HG03520 (cell line): ENCODE measurements around the gene ID4.

Experiments
- ATAC-seq: cut with Tn5 transposase; IDR thresholded peaks from one replicate; pipeline ENCODE4 v1.9.1; 2021; ENCODE audit warnings: mild to moderate bottlenecking, moderate library complexity; ENCODE audit not compliant: unreplicated experiment

ID4 gene

GRCh38 chr6:19857139-19857538 is 20.0 kb downstream of the ID4 start:
- ATAC-seq = no peak

GRCh38 chr6:19857703-19858102 is 20.5 kb downstream of the ID4 start:
- no peak for ATAC-seq

GRCh38 chr6:19860235-19860877 is 23.2 kb downstream of the ID4 start:
- no peak for ATAC-seq

GRCh38 chr6:19864285-19864684 is 27.1 kb downstream of the ID4 start:
- ATAC-seq = no peak

GRCh38 chr6:19865178-19865577 is 28.0 kb downstream of the ID4 start:
- ATAC-seq = no peak

GRCh38 chr6:19866173-19866984 is 29.2 kb downstream of the ID4 start:
- no peak for ATAC-seq

GRCh38 chr6:19866985-19867627 is 29.9 kb downstream of the ID4 start:
- ATAC-seq = no peak

- no peak for ATAC-seq
Measured at GRCh38 chr6:19869464-19869863, 32.3 kb downstream of the ID4 start.

GRCh38 chr6:19870322-19870721 is 33.2 kb downstream of the ID4 start:
- no peak for ATAC-seq

- ATAC-seq = no peak
Measured at GRCh38 chr6:19873031-19873430, 35.9 kb downstream of the ID4 start.

- ATAC-seq = no peak
Measured at GRCh38 chr6:19876672-19877071, 39.5 kb downstream of the ID4 start.

GRCh38 chr6:19879663-19880062 is 42.5 kb downstream of the ID4 start:
- no peak for ATAC-seq

GRCh38 chr6:19880066-19880465 is 42.9 kb downstream of the ID4 start:
- ATAC-seq = no peak

GRCh38 chr6:19891451-19891850 is 54.3 kb downstream of the ID4 start:
- no peak for ATAC-seq
